Measurements from ENCODE around the gene CHCHD4.

DNA sequence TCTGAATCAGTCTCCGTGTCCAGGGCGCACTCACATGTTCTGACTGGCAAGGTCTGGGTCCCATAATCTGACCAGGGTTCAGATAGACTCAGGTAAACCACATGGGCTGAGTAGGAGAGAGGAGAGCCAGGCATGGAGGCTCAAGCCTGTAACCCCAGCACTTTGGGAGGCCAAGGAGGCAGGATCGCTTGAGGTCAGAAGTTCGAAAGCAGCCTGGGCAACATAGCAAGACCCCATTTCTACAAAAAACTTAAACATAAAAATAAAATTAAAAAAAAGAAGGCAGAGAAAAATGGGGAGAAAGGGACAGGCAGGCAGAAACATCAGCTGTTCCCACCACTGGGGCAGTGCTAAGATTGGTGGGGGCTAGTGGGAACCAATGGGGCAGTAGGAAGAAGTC, 5.6 kb upstream of the CHCHD4 start:
- TF ChIP-seq, protein P1, sequence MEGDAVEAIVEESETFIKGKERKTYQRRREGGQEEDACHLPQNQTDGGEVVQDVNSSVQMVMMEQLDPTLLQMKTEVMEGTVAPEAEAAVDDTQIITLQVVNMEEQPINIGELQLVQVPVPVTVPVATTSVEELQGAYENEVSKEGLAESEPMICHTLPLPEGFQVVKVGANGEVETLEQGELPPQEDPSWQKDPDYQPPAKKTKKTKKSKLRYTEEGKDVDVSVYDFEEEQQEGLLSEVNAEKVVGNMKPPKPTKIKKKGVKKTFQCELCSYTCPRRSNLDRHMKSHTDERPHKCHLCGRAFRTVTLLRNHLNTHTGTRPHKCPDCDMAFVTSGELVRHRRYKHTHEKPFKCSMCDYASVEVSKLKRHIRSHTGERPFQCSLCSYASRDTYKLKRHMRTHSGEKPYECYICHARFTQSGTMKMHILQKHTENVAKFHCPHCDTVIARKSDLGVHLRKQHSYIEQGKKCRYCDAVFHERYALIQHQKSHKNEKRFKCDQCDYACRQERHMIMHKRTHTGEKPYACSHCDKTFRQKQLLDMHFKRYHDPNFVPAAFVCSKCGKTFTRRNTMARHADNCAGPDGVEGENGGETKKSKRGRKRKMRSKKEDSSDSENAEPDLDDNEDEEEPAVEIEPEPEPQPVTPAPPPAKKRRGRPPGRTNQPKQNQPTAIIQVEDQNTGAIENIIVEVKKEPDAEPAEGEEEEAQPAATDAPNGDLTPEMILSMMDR (IDR thresholded peaks at IDR 0.05; ENCODE audit: insufficient read depth, low read length, poor library complexity, severe bottlenecking) = no peak
- no peak for TF ChIP-seq EZH2phosphoT487 (conservative IDR thresholded peaks at IDR 0.05; ENCODE audit: low read length)
